Tibial nerve (tissue), 4 donors: Measurements from ENCODE around the gene CAPRIN1. TPM values are rescaled to one million over a fixed set of nuclear protein-coding genes. Genes with fewer than 3 reads are reported as not detected.

Experiments used
- DNase-seq, 2 donors: peaks; one replicate each; pipeline ENCODE4 v3.0.0-alpha.2; 2019; ENCODE audit warnings: low spot score in 2 of 2
- H3K27ac ChIP-seq, 4 donors: fragments of 200-600 bp; sonication (generic) in 3 of 4; one replicate each; pipeline ENCODE4 v1.5.1; 2017 to 2019; ENCODE audit warnings: mild to moderate bottlenecking in 1 of 4
- H3K27me3 ChIP-seq, 2 donors: fragments of 200-600 bp; sonication (generic) in 1 of 2; one replicate each; pipeline versions ENCODE4 v1.5.1 to v1.6.0; 2017 to 2019
- H3K36me3 ChIP-seq, 3 donors: fragments of 200-600 bp; sonication (generic); one replicate each; pipeline ENCODE4 v1.5.1; 2018 to 2019
- H3K4me1 ChIP-seq, 4 donors: fragments of 200-600 bp; sonication (generic) in 3 of 4; one replicate each; pipeline ENCODE4 v1.5.1; 2017 to 2019
- H3K4me3 ChIP-seq, 4 donors: fragments of 200-600 bp; sonication (generic) in 3 of 4; one replicate each; pipeline ENCODE4 v1.5.1; 2017 to 2019; ENCODE audit warnings: mild to moderate bottlenecking in 1 of 4, moderate library complexity in 1 of 4
- H3K9me3 ChIP-seq, 4 donors: fragments of 200-600 bp; sonication (generic) in 3 of 4; one replicate each; pipeline ENCODE4 v1.5.1; 2017 to 2019
- CTCF ChIP-seq, 5 experiments: fragments of 200-600 bp in 3 of 5; fragments of 450-650 bp in 2 of 5; sonication (generic) in 3 of 5; IDR thresholded peaks; one replicate each; pipeline ENCODE4 v1.5.1; 2016 to 2019; ENCODE audit warnings: antibody characterized with exemption in 5 of 5, mild to moderate bottlenecking in 3 of 5, moderate library complexity in 2 of 5
- EP300 ChIP-seq, 2 donors: sonication (generic); formaldehyde crosslinking; IDR thresholded peaks; one replicate each; pipeline ENCODE4 v1.6.1; 2017; ENCODE audit warnings: antibody characterized with exemption in 2 of 2, mild to moderate bottlenecking in 1 of 2
- POLR2A ChIP-seq, 2 donors: fragments of 450-650 bp; IDR thresholded peaks; one replicate each; pipeline ENCODE4 v1.6.1; 2017; ENCODE audit warnings: antibody characterized with exemption in 2 of 2, mild to moderate bottlenecking in 2 of 2, moderate library complexity in 2 of 2
- WGBS, 2 donors: methylation state at CpG; one replicate each; pipeline ENCODE4 v1.1.5; 2018; 5-methylcytosine and 5-hydroxymethylcytosine counted together
- total RNA-seq, 4 donors: library from RNA; depleted of rRNA; stranded (reverse); fragments of >200 nt; gene quantifications; one replicate each; pipeline ENCODE4 v1.1.0, GENCODE V29; 2016

Gene CAPRIN1
- total RNA-seq, 4 donors from 2014 or later = 121 to 167 (median 150) TPM

- no peak overlapping the region for H3K27ac ChIP-seq
- no peaks in the 10 kb centered on the region for H3K27me3 ChIP-seq
- H3K9me3 ChIP-seq = peaks cover 0 to 2% (median 0%) of the 10 kb centered on the region in 4 donors
- no peaks in the 10 kb centered on the region for H3K36me3 ChIP-seq
- H3K4me1 ChIP-seq = no peaks in the 10 kb centered on the region
- no peak for DNase-seq
- no peak overlapping the region for H3K4me3 ChIP-seq
- WGBS, 2 donors = 59% methylated on average over 10 of the region's 10 CpGs
- TF ChIP-seq EP300 (IDR thresholded peaks at IDR 0.05) = no peak
- no peak for TF ChIP-seq POLR2A (IDR thresholded peaks at IDR 0.05)
- TF ChIP-seq CTCF (IDR thresholded peaks at IDR 0.05) = no peak
These were observed 23.8 kb upstream of the CAPRIN1 start for GRCh38 chr11:34027516-34028408.

GRCh38 chr11:34028425-34028824 is 23.1 kb upstream of the CAPRIN1 start:
- no peak overlapping the region for H3K4me3 ChIP-seq
- H3K27me3 ChIP-seq = no peaks in the 10 kb centered on the region
- no peaks in the 10 kb centered on the region for H3K36me3 ChIP-seq
- TF ChIP-seq CTCF (IDR thresholded peaks at IDR 0.05) (no peak), EP300 (IDR thresholded peaks at IDR 0.05) (no peak), POLR2A (IDR thresholded peaks at IDR 0.05) (no peak)
- no peak overlapping the region for H3K27ac ChIP-seq
- H3K9me3 ChIP-seq = no peaks in the 10 kb centered on the region
- no peak for DNase-seq
- no peaks in the 10 kb centered on the region for H3K4me1 ChIP-seq
- 53 to 85% methylated on average over 2 of the region's 2 CpGs for WGBS, 2 donors

- Histone ChIP-seq H3K4me1 (no peaks in the 10 kb centered on the region), H3K4me3 (no peak overlapping the region), H3K36me3 (no peaks in the 10 kb centered on the region), H3K9me3 (no peaks in the 10 kb centered on the region), H3K27ac (no peak overlapping the region), H3K27me3 (no peaks in the 10 kb centered on the region)
- TF ChIP-seq EP300 (IDR thresholded peaks at IDR 0.05) (no peak), CTCF (IDR thresholded peaks at IDR 0.05) (no peak), POLR2A (IDR thresholded peaks at IDR 0.05) (no peak)
- WGBS, 2 donors = 69 to 74% methylated on average over 4 of the region's 4 CpGs
- no peak for DNase-seq
These were observed 22.4 kb upstream of the CAPRIN1 start for GRCh38 chr11:34029176-34029575.

- 54 to 70% methylated on average over 1 of the region's 1 CpG for WGBS, 2 donors
- Histone ChIP-seq H3K27ac (no peak overlapping the region), H3K27me3 (no peaks in the 10 kb centered on the region), H3K36me3 (no peaks in the 10 kb centered on the region), H3K4me1 (no peaks in the 10 kb centered on the region), H3K9me3 (no peaks in the 10 kb centered on the region), H3K4me3 (no peak overlapping the region)
- DNase-seq = no peak
- TF ChIP-seq POLR2A (IDR thresholded peaks at IDR 0.05) (no peak), EP300 (IDR thresholded peaks at IDR 0.05) (no peak), CTCF (IDR thresholded peaks at IDR 0.05) (no peak)
These were observed 21.1 kb upstream of the CAPRIN1 start for GRCh38 chr11:34030382-34030781.

- WGBS, 2 donors = 92 to 97% methylated on average over 2 of the region's 2 CpGs
- H3K27me3 ChIP-seq = no peaks in the 10 kb centered on the region
- no peaks in the 10 kb centered on the region for H3K36me3 ChIP-seq
These were observed 18.1 kb upstream of the CAPRIN1 start for GRCh38 chr11:34033399-34033798.

More at GRCh38 chr11:34033399-34033798, 18.1 kb upstream of the CAPRIN1 start:
- TF ChIP-seq EP300 (IDR thresholded peaks at IDR 0.05) (no peak), CTCF (IDR thresholded peaks at IDR 0.05) (no peak), POLR2A (IDR thresholded peaks at IDR 0.05) (no peak)
- no peak overlapping the region for H3K27ac ChIP-seq
- H3K4me1 ChIP-seq = no peaks in the 10 kb centered on the region
- DNase-seq = no peak
- no peak overlapping the region for H3K4me3 ChIP-seq
- no peaks in the 10 kb centered on the region for H3K9me3 ChIP-seq
